IMR-90 (cell line): ENCODE data around the gene GTF3C4. TPM values are rescaled to one million over a fixed set of nuclear protein-coding genes. Genes with fewer than 3 reads are reported as not detected.

Experiments used
- ATAC-seq: fragments of 200-7000 bp; cut with Tn5 transposase; 2 replicates; pipeline ENCODE4 v1.9.1; 2020; ENCODE audit warnings: low read depth, mild to moderate bottlenecking, moderate library complexity
- BruUV-seq: library from RNA; stranded (reverse); fragments of 400-500 nt; replicated peaks from 2 replicates; lab custom pipeline; 2021; lab: Mats Ljungman, UMichigan
- CTCF ChIA-PET: fragments of 300-600 bp; formaldehyde crosslinking; extraction: SDS; loops from one replicate; lab custom pipeline; 2021; ENCODE audit warnings: antibody characterized with exemption; lab: Yijun Ruan, JAX
- POLR2A ChIA-PET: fragments of 300-600 bp; sonication (Branson Sonifier 250); formaldehyde crosslinking; loops from one replicate; lab custom pipeline; 2022; ENCODE audit warnings: antibody characterized with exemption; ENCODE audit not compliant: unreplicated experiment; lab: Charles Lee
- DNase-seq: peaks from one replicate; pipeline ENCODE4 v3.0.0; 2013
- H2AFZ ChIP-seq: replicated peaks from 2 replicates; pipeline ENCODE3; 2013; ENCODE audit warnings: low read length, mild to moderate bottlenecking; ENCODE audit not compliant: poor library complexity
- H2AK5ac ChIP-seq: 2 replicates; pipeline ENCODE4 v1.6.1; 2013; ENCODE audit warnings: low read depth, low read length, inconsistent platforms
- H2AK9ac ChIP-seq: replicated peaks from 2 replicates; pipeline ENCODE3; 2013; ENCODE audit warnings: mild to moderate bottlenecking, low read depth, low read length, moderate library complexity; ENCODE audit not compliant: poor library complexity
- H2BK120ac ChIP-seq: 2 replicates; pipeline ENCODE4 v1.6.1; 2013; ENCODE audit warnings: low read depth, low read length, inconsistent platforms
- H2BK15ac ChIP-seq: 3 replicates; pipeline ENCODE4 v1.6.1; 2013; ENCODE audit warnings: low read depth, low read length, inconsistent platforms
- H2BK20ac ChIP-seq: 2 replicates; pipeline ENCODE4 v1.6.1; 2013; ENCODE audit warnings: low read depth, mild to moderate bottlenecking, inconsistent platforms, low read length, moderate library complexity
- H2BK5ac ChIP-seq: 2 replicates; pipeline ENCODE4 v1.6.1; 2013; ENCODE audit warnings: mild to moderate bottlenecking, low read depth, low read length, inconsistent platforms; ENCODE audit not compliant: poor library complexity, severe bottlenecking
- H3K14ac ChIP-seq: replicated peaks from 2 replicates; pipeline ENCODE4 v1.6.1; 2013; ENCODE audit warnings: low read depth, low read length, inconsistent platforms
- H3K18ac ChIP-seq: 2 replicates; pipeline ENCODE4 v1.6.1; 2013; ENCODE audit warnings: low read depth, low read length, control low read depth
- H3K23ac ChIP-seq: 2 replicates; pipeline ENCODE4 v1.6.1; 2013; ENCODE audit warnings: low read depth, low read length, inconsistent platforms
- H3K27ac ChIP-seq: 2 replicates; pipeline ENCODE4 v1.5.1; 2013; ENCODE audit warnings: mild to moderate bottlenecking, control low read depth, low read length; ENCODE audit not compliant: insufficient read depth
- H3K27me3 ChIP-seq: 2 replicates; pipeline ENCODE4 v1.6.1; 2013; ENCODE audit warnings: low read length; ENCODE audit not compliant: control insufficient read depth, insufficient read depth
- H3K36me3 ChIP-seq: 2 replicates; pipeline ENCODE4 v1.6.1; 2013; ENCODE audit warnings: low read length, mixed read lengths; ENCODE audit not compliant: control insufficient read depth, insufficient read depth
- H3K4ac ChIP-seq: 2 replicates; pipeline ENCODE4 v1.6.1; 2013; ENCODE audit warnings: low read depth, low read length, inconsistent platforms
- H3K4me1 ChIP-seq: 2 replicates; pipeline ENCODE4 v1.6.1; 2013; ENCODE audit warnings: low read length, mixed read lengths; ENCODE audit not compliant: control insufficient read depth, insufficient read depth
- H3K4me2 ChIP-seq: 2 replicates; pipeline ENCODE4 v1.6.1; 2013; ENCODE audit warnings: low read depth, mild to moderate bottlenecking, control low read depth, low read length, moderate library complexity
- H3K4me3 ChIP-seq: 2 replicates; pipeline ENCODE4 v1.5.1; 2013; ENCODE audit warnings: low read depth, mild to moderate bottlenecking, control low read depth, low read length, moderate library complexity; ENCODE audit not compliant: insufficient read depth
- H3K56ac ChIP-seq: 2 replicates; pipeline ENCODE4 v1.6.1; 2013; ENCODE audit warnings: low read length, inconsistent platforms; ENCODE audit not compliant: insufficient read depth; ENCODE audit errors: extremely low read depth
- H3K79me1 ChIP-seq, 2 experiments: 2 replicates each; pipeline ENCODE4 v1.6.1; 2013; ENCODE audit warnings: low read length in 2 of 2, inconsistent platforms in 1 of 2, low read depth in 1 of 2
- H3K9ac ChIP-seq: 2 replicates; pipeline ENCODE4 v1.6.1; 2013; ENCODE audit warnings: low read depth, low read length, control low read depth
- H3K9me1 ChIP-seq: 2 replicates; pipeline ENCODE4 v1.6.1; 2013; ENCODE audit warnings: low read length, inconsistent platforms; ENCODE audit not compliant: insufficient read depth
- H3K9me3 ChIP-seq: 2 replicates; pipeline ENCODE4 v1.6.1; 2013; ENCODE audit warnings: low read length; ENCODE audit not compliant: control insufficient read depth, insufficient read depth
- H4K20me1 ChIP-seq: 2 replicates; pipeline ENCODE4 v1.6.1; 2013; ENCODE audit warnings: low read length, inconsistent platforms; ENCODE audit not compliant: insufficient read depth
- H4K5ac ChIP-seq: 2 replicates; pipeline ENCODE4 v1.6.1; 2013; ENCODE audit warnings: mild to moderate bottlenecking, low read depth, low read length, control low read depth
- H4K8ac ChIP-seq, 2 experiments: 2 replicates each; pipeline ENCODE4 v1.6.1; 2013; ENCODE audit warnings: low read depth in 2 of 2, low read length in 2 of 2, control low read depth in 1 of 2, inconsistent platforms in 1 of 2
- H4K91ac ChIP-seq: 2 replicates; pipeline ENCODE4 v1.6.1; 2013; ENCODE audit warnings: low read depth, low read length, inconsistent platforms; ENCODE audit not compliant: insufficient read depth
- BHLHE40 ChIP-seq: fragments of 150-350 bp; IDR thresholded peaks from 2 replicates; pipeline ENCODE4 v1.6.1; 2016; ENCODE audit warnings: mild to moderate bottlenecking, low read depth, low read length
- CEBPB ChIP-seq: IDR thresholded peaks from 2 replicates; pipeline ENCODE4 v1.6.1; 2012; ENCODE audit warnings: low read depth, low read length, improper control_type of control experiment
- CHD1 ChIP-seq: IDR thresholded peaks from 2 replicates; pipeline ENCODE4 v1.6.1; 2012; ENCODE audit warnings: low read depth, low read length, improper control_type of control experiment
- ELK1 ChIP-seq: fragments of 150-350 bp; IDR thresholded peaks from 2 replicates; pipeline ENCODE4 v1.6.1; 2016; ENCODE audit warnings: low read depth, mild to moderate bottlenecking, low read length, moderate library complexity, borderline replicate concordance
- FOS ChIP-seq: fragments of 150-350 bp; IDR thresholded peaks from 2 replicates; pipeline ENCODE4 v1.6.1; 2016; ENCODE audit warnings: low read depth, low read length
- MAFK ChIP-seq: IDR thresholded peaks from 2 replicates; pipeline ENCODE4 v1.6.1; 2012; ENCODE audit warnings: low read depth, low read length, improper control_type of control experiment
- MAZ ChIP-seq: IDR thresholded peaks from 2 replicates; pipeline ENCODE4 v1.6.1; 2012; ENCODE audit warnings: low read depth, mild to moderate bottlenecking, low read length, improper control_type of control experiment, moderate library complexity, borderline replicate concordance
- MXI1 ChIP-seq: IDR thresholded peaks from 2 replicates; pipeline ENCODE4 v1.6.1; 2012; ENCODE audit warnings: low read depth, mild to moderate bottlenecking, low read length, moderate library complexity, borderline replicate concordance
- NFE2L2 ChIP-seq: fragments of 150-350 bp; IDR thresholded peaks from 2 replicates; pipeline ENCODE4 v1.6.1; 2016; ENCODE audit warnings: low read depth, mild to moderate bottlenecking, low read length
- POLR2A ChIP-seq: IDR thresholded peaks from 2 replicates; pipeline ENCODE4 v1.6.1; 2012; ENCODE audit warnings: mild to moderate bottlenecking, low read depth, low read length
- RAD21 ChIP-seq: IDR thresholded peaks from 2 replicates; pipeline ENCODE4 v1.6.1; 2012; ENCODE audit warnings: low read length, improper control_type of control experiment
- RCOR1 ChIP-seq: IDR thresholded peaks from 2 replicates; pipeline ENCODE4 v1.6.1; 2012; ENCODE audit warnings: mild to moderate bottlenecking, low read length, improper control_type of control experiment; ENCODE audit not compliant: insufficient replicate concordance
- RFX5 ChIP-seq: IDR thresholded peaks from 2 replicates; pipeline ENCODE4 v1.8.0; 2012; ENCODE audit warnings: low read depth, mild to moderate bottlenecking, low read length, moderate library complexity
- SMC3 ChIP-seq: fragments of 150-350 bp; IDR thresholded peaks from 2 replicates; pipeline ENCODE4 v1.6.1; 2016; ENCODE audit warnings: low read depth, mild to moderate bottlenecking, antibody characterized with exemption, low read length, moderate library complexity
- USF2 ChIP-seq: fragments of 150-350 bp; IDR thresholded peaks from 2 replicates; pipeline ENCODE4 v1.6.1; 2017; ENCODE audit warnings: mild to moderate bottlenecking, antibody characterized with exemption, low read length, low read depth
- WGBS, 2 experiments: methylation state at CpG; one replicate each; pipeline versions ENCODE4 v1.1.5 to v1.1.7; 2013; ENCODE audit warnings: missing lambda C conversion rate in 2 of 2; ENCODE audit not compliant: insufficient read length in 1 of 2; ENCODE audit errors: extremely low coverage in 2 of 2; 5-methylcytosine and 5-hydroxymethylcytosine counted together
- dilution Hi-C: fragments of 300-500 bp; cut with HindIII; formaldehyde crosslinking; loops from one replicate; pipeline ENCODE4 v1.14.3; 2018; ENCODE audit warnings: low sequenced_read_pairs; ENCODE audit not compliant: unreplicated experiment
- in situ Hi-C: fragments of 300-500 bp; cut with MboI; formaldehyde crosslinking; loops from 3 replicates; pipeline ENCODE4 v1.14.3; 2019; ENCODE audit warnings: low sequenced_read_pairs, inconsistent platforms, mixed read lengths
- intact Hi-C: fragments of 100-400 bp; cut with micrococcal nuclease; formaldehyde crosslinking; loops from 2 replicates; pipeline ENCODE4 v1.10.0; 2022
- polyA plus RNA-seq, 3 experiments: library from polyadenylated mRNA; depleted of rRNA; stranded (reverse); fragments of >200 nt; gene quantifications; 2 replicates each; pipeline ENCODE4 v1.2.3, GENCODE V29; 2012; ENCODE audit warnings: low replicate concordance in 1 of 3
- total RNA-seq: library from RNA; depleted of rRNA; stranded (reverse); fragments of >200 nt; gene quantifications from 2 replicates; pipeline ENCODE4 v1.2.3, GENCODE V29; 2012
- TF ChIP-seq, protein P1 (sequence below): conservative IDR thresholded peaks from 2 replicates; pipeline ENCODE4 v1.5.1; 2012; ENCODE audit warnings: mild to moderate bottlenecking, low read depth, low read length, improper control_type of control experiment

Gene GTF3C4
- total and polyA plus RNA-seq, 2 of the 4 experiments (the other 2 are of a cell fraction), result 4.7 to 16.5 TPM

DNA sequence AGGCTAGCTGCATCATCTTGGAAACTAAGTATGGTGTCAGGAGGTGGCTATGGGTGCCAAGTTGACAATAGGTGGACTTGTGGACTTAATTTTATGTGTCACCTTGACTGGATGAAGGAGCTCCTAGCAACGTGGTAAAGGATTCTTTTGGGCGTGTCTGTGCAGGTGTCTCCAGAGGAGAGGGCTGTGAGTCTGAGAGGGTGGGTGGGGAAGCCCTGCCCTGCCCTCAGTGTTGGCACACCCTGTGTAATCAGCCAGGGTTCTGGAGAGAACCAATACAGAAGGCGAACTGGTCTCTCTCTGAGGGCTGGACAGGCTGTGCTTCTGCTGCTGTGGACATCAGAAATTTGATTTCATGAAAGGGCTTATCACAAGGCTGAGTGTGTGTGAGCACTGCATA lies 61.0 kb downstream of the GTF3C4 start:
- Histone ChIP-seq H2BK120ac (no peak overlapping the region), H2AK9ac (no peak overlapping the region), H3K79me1 (no peaks in the 10 kb centered on the region), H3K27me3 (peaks cover 38% of the 10 kb centered on the region), H3K27ac (no peak overlapping the region), H3K9me1 (no peaks in the 10 kb centered on the region), H3K4me1 (no peaks in the 10 kb centered on the region), H3K56ac (no peak overlapping the region), H3K4me2 (no peak overlapping the region), H4K8ac (no peak overlapping the region), H4K5ac (no peak overlapping the region), H4K91ac (no peak overlapping the region), H2BK20ac (no peak overlapping the region), H4K20me1 (no peaks in the 10 kb centered on the region), H3K18ac (no peak overlapping the region), H2AK5ac (no peak overlapping the region), H3K4me3 (no peak overlapping the region), H3K9ac (no peak overlapping the region), H2BK5ac (no peak overlapping the region), H2BK15ac (no peak overlapping the region), H3K9me3 (no peaks in the 10 kb centered on the region), H3K4ac (no peak overlapping the region), H2AFZ (no peak overlapping the region), H3K23ac (no peak overlapping the region), H3K36me3 (no peaks in the 10 kb centered on the region), H3K14ac (no peak overlapping the region)
- WGBS, 2 experiments, result no CpG with 5 or more reads among the region's 3 CpGs
- ChIA-PET POLR2A (no interaction called here), CTCF (no interaction called here)
- no peak for TF ChIP-seq BHLHE40
- TF ChIP-seq, protein P1, sequence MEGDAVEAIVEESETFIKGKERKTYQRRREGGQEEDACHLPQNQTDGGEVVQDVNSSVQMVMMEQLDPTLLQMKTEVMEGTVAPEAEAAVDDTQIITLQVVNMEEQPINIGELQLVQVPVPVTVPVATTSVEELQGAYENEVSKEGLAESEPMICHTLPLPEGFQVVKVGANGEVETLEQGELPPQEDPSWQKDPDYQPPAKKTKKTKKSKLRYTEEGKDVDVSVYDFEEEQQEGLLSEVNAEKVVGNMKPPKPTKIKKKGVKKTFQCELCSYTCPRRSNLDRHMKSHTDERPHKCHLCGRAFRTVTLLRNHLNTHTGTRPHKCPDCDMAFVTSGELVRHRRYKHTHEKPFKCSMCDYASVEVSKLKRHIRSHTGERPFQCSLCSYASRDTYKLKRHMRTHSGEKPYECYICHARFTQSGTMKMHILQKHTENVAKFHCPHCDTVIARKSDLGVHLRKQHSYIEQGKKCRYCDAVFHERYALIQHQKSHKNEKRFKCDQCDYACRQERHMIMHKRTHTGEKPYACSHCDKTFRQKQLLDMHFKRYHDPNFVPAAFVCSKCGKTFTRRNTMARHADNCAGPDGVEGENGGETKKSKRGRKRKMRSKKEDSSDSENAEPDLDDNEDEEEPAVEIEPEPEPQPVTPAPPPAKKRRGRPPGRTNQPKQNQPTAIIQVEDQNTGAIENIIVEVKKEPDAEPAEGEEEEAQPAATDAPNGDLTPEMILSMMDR, result no peak
- TF ChIP-seq RCOR1, result no peak
- no peak for TF ChIP-seq ELK1
- no peak for TF ChIP-seq RFX5
- TF ChIP-seq MAZ, result no peak
- no peak for TF ChIP-seq RAD21
- TF ChIP-seq NFE2L2, result no peak
- TF ChIP-seq USF2, result no peak
- no peak for TF ChIP-seq FOS
- no peak for TF ChIP-seq MAFK
- no peak for TF ChIP-seq SMC3
- no peak for TF ChIP-seq CHD1
- no peak for TF ChIP-seq CEBPB
- TF ChIP-seq POLR2A, result no peak
- no peak for TF ChIP-seq MXI1
- ATAC-seq (no peak), DNase-seq (no peak)
- dilution Hi-C loops (no loop called here), intact Hi-C loops (no loop called here), in situ Hi-C loops (no loop called here)
- no TSS peak for BruUV-seq
